RKO (cell line): Measurements from ENCODE around the gene RAB11B.
A peak's percentile ranks its signal among the peaks of the same experiment; 100 is the strongest.
"Not testable (repeated sequence)": the region's sequence is repeated elsewhere in the genome, so short reads cannot be mapped to it uniquely, and the experiment has no call there.

ENCODE experiments used
- DNase-seq: peaks from one replicate; pipeline ENCODE4 v3.0.0-alpha.2; 2016; ENCODE audit warnings: low spot score

Gene RAB11B

DNA sequence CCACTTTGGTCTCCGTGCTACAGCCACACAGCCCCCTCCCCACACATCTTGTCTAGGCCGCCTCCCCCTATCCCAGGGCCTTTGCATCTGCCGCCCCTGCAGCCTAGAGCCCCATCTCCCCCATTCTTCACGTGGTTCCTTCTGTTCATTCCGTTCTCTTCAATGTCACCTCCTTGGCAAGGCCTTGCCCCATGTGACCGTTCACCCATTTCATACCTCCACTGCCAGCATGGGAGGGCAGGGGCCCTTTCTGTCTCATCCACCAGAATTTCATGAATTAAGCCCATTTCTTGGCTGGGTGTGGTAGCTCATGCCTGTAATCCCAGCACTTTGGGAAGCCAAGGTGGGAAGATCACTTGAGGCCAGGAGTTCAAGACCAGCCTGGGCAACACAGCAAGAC lies 38.9 kb downstream of the RAB11B start:
- DNase-seq: no peak

DNA sequence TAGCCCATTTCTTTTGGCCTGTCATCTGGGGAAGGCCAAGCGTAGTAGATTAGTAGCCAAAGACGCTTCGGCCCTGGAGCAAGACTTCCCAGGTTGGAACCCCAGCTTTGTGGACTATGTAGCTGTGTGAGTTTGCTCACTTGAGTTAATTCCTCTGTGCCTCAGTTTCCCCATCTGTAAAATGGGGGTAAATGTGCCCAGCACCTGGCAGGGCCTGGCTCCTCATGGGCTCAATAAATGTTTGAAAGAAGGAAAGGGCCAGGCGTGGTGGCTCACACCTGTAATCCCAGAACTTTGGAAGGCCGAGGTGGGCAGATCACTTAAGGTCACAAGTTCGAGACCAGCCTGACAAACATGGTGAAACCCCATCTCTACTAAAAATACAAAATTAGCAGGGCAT lies 39.7 kb downstream of the RAB11B start:
- DNase-seq: no peak

DNA sequence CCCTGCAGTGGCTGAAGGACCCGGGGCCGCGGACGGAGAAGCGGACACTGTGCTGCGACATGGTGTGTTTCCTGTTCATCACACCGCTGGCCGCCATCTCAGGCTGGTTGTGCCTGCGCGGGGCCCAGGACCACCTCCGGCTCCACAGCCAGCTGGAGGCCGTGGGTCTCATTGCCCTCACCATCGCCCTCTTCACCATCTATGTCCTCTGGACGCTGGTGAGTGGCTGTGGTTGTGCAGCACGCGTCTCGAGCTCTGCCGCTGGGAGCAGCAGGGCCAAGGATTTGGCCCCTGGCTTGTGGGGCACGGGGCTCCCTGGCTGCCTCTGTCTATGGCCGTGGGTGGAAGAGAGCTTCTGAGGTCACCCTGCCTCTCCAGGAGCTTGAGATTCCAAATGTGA lies 40.5 kb downstream of the RAB11B start:
- no peak for DNase-seq

DNA sequence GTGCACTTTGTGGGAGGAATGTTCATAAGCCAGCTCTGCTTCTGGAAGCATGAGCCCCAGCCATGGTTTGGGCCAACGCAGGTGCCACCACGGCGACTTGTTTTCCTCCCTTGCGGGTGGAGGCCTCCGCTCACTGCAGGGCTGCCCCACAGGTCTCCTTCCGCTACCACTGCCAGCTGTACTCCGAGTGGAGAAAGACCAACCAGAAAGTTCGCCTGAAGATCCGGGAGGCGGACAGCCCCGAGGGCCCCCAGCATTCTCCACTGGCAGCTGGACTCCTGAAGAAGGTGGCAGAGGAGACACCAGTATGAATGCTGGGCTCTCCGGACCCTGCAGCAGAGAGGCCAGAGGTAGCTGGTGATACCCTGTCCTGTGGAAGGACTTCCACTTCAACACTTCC lies 48.1 kb downstream of the RAB11B start:
- DNase-seq: no peak

DNA sequence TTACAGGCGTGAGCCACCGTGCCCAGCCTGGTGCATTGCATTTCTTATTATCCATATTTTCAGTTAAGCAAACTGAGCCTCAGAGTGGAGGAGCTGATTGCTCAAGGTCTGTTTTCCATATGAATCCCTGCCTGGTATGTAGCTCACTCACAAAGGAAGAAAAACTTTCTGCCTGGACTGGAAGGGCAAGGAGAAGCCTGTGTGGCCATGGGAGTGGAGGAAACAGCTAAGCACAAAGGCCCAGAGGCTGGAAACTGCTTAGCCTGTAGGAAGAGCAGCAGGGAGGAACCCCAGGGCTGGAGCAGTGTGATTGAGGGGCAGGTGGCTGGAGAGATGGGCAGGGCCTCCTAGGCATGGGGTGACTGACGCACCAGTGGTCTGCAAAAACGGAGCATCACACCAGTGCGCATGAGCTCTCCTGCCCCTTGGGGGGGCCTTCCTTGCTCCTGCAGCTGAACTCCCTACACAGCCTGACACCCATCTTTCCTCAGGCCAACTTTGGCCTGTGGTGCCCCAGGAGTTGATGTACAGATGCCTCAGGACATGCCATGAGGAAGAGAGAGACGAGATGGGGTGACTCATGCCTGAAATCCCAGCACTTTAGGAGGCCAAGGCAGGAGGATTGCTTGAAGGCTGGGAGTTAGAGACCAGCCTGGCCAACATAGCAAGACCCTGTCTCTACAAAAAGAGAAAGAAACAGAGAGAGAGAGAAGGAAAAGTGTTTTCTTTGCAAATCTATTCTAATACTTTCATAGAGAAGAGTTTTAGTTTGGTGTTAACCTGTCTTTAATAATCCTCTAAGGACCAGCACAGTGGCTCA lies 51.8 kb downstream of the RAB11B start:
- no peak for DNase-seq

DNA sequence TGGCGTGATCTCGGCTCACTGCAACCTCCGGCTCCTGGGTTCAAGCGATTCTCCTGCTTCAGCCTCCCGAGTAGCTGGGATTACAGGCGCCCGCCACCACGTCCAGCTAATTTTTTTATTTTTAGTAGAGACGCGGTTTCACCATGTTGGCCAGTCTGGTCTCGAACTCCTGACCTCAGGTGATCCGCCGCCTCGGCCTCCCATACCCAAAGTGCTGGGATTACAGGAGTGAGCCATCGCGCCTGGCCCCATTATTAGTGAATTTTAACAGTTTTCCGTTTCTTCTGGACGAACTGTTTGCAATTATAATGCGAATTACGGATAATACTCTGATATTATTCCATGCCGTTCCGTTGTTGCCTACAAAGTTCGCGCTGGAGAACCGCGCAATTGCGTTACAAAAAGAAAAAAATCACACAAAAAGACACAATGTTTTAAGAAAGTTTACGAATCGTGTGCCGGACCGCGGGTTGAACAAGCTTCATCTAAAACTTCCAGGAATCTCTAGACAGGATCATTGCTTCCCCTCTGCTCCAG lies 54.0 kb downstream of the RAB11B start:
- DNase-seq: not testable (repeated sequence)

DNA sequence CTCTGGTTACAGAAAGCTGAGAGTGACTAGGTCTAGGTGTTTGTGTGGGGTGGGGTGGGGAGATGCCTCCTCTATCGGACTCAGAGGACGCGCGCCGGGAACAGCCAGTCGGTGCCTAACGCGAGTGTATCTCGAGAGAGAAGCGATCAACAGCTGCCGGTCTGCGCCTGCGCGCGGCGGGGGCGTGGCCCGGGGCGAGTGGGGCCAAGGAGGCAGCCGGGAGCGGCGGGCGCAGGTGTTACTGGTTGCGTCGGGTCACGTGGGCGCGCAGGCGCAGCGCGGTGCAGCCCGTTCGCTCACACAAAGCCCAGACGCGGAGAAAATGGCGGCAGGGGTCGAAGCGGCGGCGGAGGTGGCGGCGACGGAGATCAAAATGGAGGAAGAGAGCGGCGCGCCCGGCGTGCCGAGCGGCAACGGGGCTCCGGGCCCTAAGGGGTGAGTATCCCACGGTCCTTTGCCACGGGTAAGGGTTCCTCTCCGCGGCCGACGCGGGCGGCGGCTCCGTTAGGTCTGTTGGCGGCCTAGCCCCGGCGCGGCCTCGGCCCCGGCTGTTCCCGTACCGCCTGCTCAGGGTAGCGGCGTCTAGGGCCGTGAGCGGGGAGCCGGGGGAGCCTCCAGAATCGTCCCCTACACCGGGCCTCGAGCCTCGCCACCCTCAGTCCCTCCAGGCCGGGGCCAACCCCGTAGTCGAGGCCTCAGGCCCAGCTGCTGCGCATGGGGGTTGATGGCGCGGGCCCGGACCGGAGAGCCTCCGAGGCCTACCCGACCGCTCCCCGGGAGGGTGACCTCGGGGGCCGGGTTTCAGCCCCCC lies 54.7 kb downstream of the RAB11B start, which contains the start of gene HNRNPM:
Gene HNRNPM, plus strand, starts transcription at position 299 of the 811 bp plus-strand sequence. Its CDS starts 24 bp downstream, at position 323.
- DNase-seq: peak; percentile 97

DNA sequence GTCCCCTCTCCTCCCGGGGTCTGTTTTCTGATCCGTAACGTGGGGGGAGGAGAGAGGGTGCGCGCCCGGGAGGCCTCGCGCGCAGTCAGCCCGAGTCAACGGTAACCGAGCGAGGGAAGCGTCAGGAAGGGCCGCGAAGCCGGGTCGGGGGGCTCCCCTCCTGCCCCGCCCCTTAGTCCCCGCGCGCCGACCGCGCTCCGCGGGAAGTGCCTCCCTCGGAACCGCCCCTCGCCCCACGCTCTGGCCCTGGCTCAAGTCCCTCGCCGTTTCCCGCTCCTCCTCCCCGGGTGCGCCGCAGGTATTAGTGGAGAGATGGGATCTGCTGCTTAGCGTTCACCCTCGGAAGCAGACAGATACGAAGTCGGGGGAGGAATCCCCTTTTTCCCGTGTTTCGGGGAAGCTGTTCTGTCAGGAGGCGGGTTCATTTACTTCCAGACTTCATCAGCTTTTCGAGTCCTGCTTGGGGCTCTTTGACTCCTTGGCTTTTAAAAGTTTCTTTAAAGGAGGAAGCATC lies 55.4 kb downstream of the RAB11B start:
- DNase-seq: peak; percentile 49

DNA sequence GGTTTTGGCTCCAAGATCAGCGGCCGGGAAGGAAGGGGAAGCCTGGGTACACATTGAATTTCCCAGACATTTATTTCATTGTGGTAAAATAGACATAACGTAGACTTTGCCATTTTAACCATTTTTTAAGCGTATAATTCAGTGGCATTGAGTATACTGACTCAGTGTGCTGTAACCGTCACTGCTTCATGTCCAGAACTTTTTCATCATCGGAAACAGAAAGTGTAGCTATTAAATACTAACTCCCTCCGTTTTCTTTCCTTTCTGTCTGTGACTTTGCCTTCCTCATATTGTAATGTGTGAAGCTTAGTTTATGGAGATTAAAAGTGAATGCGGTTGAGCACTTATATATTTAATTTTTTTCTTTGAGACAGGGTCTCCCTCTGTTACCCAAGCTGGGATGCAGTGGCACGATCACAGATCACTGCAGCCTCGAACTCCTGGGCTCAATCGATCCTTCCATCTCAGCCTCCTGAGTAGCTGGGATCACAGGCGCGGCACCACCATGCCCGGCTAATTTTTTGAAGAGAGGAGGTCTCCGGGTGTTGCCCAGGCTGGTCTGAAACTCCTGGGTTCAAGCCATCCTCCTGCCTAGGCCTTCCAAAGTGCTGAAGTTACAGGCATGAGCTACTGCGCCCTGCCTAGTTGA lies 56.0 kb downstream of the RAB11B start:
- peak; percentile 40 for DNase-seq

GRCh38 chr19:8449830-8450229 lies 59.7 kb downstream of the RAB11B start:
- no peak for DNase-seq

DNA sequence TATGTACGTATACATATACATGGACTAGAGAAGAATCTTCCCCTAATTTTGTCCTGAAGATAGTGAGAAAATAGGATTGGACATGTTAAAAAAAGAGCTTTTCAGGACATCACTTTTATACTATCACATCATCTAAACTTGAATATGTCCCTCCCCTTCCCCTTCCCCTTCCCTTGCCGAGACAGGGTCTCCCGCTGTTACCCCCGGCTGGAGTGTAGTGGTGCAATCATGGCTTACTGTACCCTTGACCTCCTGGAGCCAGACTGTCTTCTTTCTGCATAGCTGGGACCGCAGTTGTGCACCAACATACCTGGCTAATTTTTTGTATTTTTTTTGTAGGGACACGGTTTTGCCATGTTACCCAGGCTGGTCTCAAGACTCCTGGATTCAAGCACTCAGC lies 61.2 kb downstream of the RAB11B start:
- no peak for DNase-seq

GRCh38 chr19:8451885-8452284 lies 61.7 kb downstream of the RAB11B start:
- peak; percentile 52 for DNase-seq

DNA sequence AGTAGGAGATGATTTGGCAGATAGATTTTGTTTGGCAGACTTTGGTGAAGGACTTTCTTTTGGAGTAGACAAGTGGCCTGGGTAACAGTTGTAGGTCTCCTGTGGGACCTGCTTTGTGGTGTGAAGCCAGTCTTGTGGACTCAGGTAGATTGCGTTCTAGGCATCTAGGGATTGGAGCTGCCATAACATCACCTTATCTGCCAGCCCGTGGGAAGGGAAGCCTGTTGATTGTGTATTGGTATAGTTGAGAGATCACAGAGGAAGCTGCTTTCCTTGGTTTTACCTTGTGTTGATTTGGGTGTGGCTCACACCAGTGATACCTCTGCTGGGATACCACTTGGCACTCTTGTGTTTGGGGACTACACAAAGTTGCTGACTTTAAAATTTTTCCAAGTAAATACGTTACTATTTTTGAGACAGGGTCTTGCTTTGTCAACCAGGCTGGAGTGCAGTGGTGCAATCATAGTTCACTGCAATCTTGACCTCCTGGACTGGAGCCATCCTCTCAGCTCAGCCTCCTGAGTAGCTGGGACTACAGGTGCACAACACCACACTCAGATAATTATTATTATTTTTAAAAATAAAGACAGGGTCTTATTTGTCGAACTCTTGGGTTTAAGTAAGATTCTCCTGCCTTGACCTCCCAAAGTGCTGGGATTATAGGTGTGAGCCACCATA lies 62.4 kb downstream of the RAB11B start:
- DNase-seq: no peak

- no peak for DNase-seq
Measured at GRCh38 chr19:8453616-8454015, 63.5 kb downstream of the RAB11B start.
